T-helper 1 cell treated with Interleukin-12 subunit alpha and Interleukin-12 subunit beta and Interleukin-4 antibody, amounts not matched to agents 30 μg/mL and 1 μg/mL, for 36 hours (primary cell): ENCODE measurements around the gene CPA3.

Experiments
- H3K27ac Mint-ChIP-seq: one replicate; pipeline ENCODE4 v1.8.0; 2021; ENCODE audit warnings: mild to moderate bottlenecking, mixed read lengths
- H3K27me3 Mint-ChIP-seq: one replicate; pipeline ENCODE4 v1.8.0; 2021; ENCODE audit warnings: low read depth, mixed read lengths
- H3K36me3 Mint-ChIP-seq: one replicate; pipeline ENCODE4 v1.8.0; 2021; ENCODE audit warnings: low read depth, mixed read lengths
- H3K4me1 Mint-ChIP-seq: one replicate; pipeline ENCODE4 v1.8.0; 2021; ENCODE audit warnings: low read depth, mixed read lengths
- H3K4me3 Mint-ChIP-seq: one replicate; pipeline ENCODE4 v1.8.0; 2021; ENCODE audit warnings: mild to moderate bottlenecking, moderate library complexity, mixed read lengths
- H3K9me3 Mint-ChIP-seq: one replicate; pipeline ENCODE4 v1.8.0; 2021; ENCODE audit warnings: mixed read lengths

CPA3 gene

GRCh38 chr3:148865049-148865448 is at the start of gene CPA3:
CPA3 (plus strand) TSS chr3:148865296; CDS start chr3:148865308, 12 bp downstream.
- Mint-ChIP-seq H3K9me3 (no peaks in the 10 kb centered on the region), H3K4me1 (no peaks in the 10 kb centered on the region), H3K4me3 (no peak within 1 kb of the TSS), H3K36me3 (no peaks in the 10 kb centered on the region), H3K27me3 (peaks cover 25% of the 10 kb centered on the region), H3K27ac (no peak within 1 kb of the TSS)

GRCh38 chr3:148815316-148816110 is 49.6 kb upstream of the CPA3 start:
- H3K27ac Mint-ChIP-seq, result no peak overlapping the region
- no peaks in the 10 kb centered on the region for H3K9me3 Mint-ChIP-seq
- H3K4me3 Mint-ChIP-seq, result no peak overlapping the region
- no peaks in the 10 kb centered on the region for H3K36me3 Mint-ChIP-seq
- H3K27me3 Mint-ChIP-seq, result peaks cover 3% of the 10 kb centered on the region
- H3K4me1 Mint-ChIP-seq, result no peaks in the 10 kb centered on the region

DNA sequence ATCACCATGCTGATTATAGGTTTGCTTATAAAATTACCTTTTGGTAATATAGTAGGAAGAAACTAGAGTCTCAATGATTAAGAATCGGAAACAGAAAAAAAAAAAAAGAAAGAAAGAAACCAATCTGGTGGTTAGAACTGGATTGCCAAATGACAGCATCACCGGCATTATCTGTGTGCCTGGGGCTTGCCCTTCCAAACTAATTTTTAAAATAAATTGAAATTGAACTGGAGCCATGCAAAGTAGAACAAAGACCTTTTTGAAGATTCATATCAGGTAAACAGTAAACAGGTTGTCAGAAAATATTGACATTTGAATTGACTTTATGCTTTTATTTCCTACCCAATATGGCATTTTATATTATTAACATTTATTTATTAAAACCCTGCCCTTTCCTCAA is 48.7 kb upstream of the CPA3 start:
- no peaks in the 10 kb centered on the region for H3K36me3 Mint-ChIP-seq
- H3K9me3 Mint-ChIP-seq, result no peaks in the 10 kb centered on the region
- H3K27me3 Mint-ChIP-seq, result peaks cover 3% of the 10 kb centered on the region
- H3K27ac Mint-ChIP-seq, result no peak overlapping the region
- no peak overlapping the region for H3K4me3 Mint-ChIP-seq
- H3K4me1 Mint-ChIP-seq, result no peaks in the 10 kb centered on the region

- Mint-ChIP-seq H3K27ac (no peak overlapping the region), H3K9me3 (no peaks in the 10 kb centered on the region), H3K27me3 (peaks cover 3% of the 10 kb centered on the region), H3K4me1 (no peaks in the 10 kb centered on the region), H3K36me3 (no peaks in the 10 kb centered on the region), H3K4me3 (no peak overlapping the region)
These were observed 48.0 kb upstream of the CPA3 start for GRCh38 chr3:148816981-148817525.

- H3K4me3 Mint-ChIP-seq, result no peak overlapping the region
- peaks cover 2% of the 10 kb centered on the region for H3K27me3 Mint-ChIP-seq
- no peaks in the 10 kb centered on the region for H3K36me3 Mint-ChIP-seq
- no peaks in the 10 kb centered on the region for H3K4me1 Mint-ChIP-seq
- no peaks in the 10 kb centered on the region for H3K9me3 Mint-ChIP-seq
- no peak overlapping the region for H3K27ac Mint-ChIP-seq
These were observed 44.5 kb upstream of the CPA3 start for GRCh38 chr3:148820361-148821245.

DNA sequence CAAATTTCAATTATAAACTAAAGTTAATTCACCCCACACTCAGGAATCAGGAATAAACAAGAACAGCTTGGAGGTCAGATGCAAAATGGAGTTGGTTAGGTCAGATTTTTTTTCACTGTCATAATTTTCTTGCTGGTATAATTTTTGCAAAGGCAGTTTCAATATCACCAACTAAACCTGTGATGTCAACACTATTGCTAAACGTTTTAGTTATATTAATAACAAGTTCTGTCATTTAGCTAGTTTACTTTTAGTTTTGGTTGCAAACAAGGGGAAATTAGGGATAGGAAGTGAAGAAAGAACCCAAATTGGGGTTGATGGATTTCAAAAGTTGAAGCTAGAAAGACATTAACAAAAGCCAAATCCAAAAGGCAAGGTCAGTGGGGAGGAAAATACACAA is 42.1 kb upstream of the CPA3 start:
- no peak overlapping the region for H3K4me3 Mint-ChIP-seq
- H3K27me3 Mint-ChIP-seq, result no peaks in the 10 kb centered on the region
- no peaks in the 10 kb centered on the region for H3K4me1 Mint-ChIP-seq
- no peak overlapping the region for H3K27ac Mint-ChIP-seq
- no peaks in the 10 kb centered on the region for H3K36me3 Mint-ChIP-seq
- H3K9me3 Mint-ChIP-seq, result no peaks in the 10 kb centered on the region

- H3K4me1 Mint-ChIP-seq, result no peaks in the 10 kb centered on the region
These were observed 39.6 kb upstream of the CPA3 start for GRCh38 chr3:148825476-148825875.

DNA sequence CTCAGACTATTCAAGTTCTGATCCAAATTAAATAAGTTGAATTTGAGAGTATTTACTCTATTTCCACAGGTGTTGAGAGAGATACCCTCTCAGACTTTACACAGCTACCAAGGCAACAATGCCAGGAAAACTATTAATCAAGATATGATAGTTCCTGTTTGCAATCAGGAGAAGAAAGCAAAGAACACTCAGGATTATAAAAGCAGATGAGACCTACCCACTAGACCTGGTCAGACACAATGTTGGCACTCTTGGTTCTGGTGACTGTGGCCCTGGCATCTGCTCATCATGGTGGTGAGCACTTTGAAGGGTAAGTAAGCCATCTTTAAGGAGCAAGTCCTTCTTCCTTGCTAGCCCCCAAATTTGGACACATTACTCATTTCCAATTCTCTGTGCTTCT is 37.5 kb upstream of the CPA3 start, which contains the start of gene CPB1:
TSS of gene CPB1 (plus strand) at position 227 of the 400 bp plus-strand sequence. CDS start at position 240, 13 bp downstream.
- Mint-ChIP-seq H3K9me3 (no peaks in the 10 kb centered on the region), H3K4me3 (no peak within 1 kb of the TSS), H3K36me3 (no peaks in the 10 kb centered on the region), H3K27ac (no peak within 1 kb of the TSS), H3K4me1 (no peaks in the 10 kb centered on the region), H3K27me3 (no peaks in the 10 kb centered on the region)

More at GRCh38 chr3:148825476-148825875, 39.6 kb upstream of the CPA3 start:
- no peaks in the 10 kb centered on the region for H3K36me3 Mint-ChIP-seq
- no peak overlapping the region for H3K4me3 Mint-ChIP-seq
- H3K27me3 Mint-ChIP-seq, result no peaks in the 10 kb centered on the region
- no peak overlapping the region for H3K27ac Mint-ChIP-seq
- H3K9me3 Mint-ChIP-seq, result no peaks in the 10 kb centered on the region

GRCh38 chr3:148828136-148828690 is 36.9 kb upstream of the CPA3 start:
- H3K27ac Mint-ChIP-seq, result no peak overlapping the region
- H3K36me3 Mint-ChIP-seq, result no peaks in the 10 kb centered on the region
- H3K9me3 Mint-ChIP-seq, result no peaks in the 10 kb centered on the region
- no peak overlapping the region for H3K4me3 Mint-ChIP-seq
- no peaks in the 10 kb centered on the region for H3K4me1 Mint-ChIP-seq
- H3K27me3 Mint-ChIP-seq, result no peaks in the 10 kb centered on the region

- Mint-ChIP-seq H3K27me3 (no peaks in the 10 kb centered on the region), H3K4me1 (no peaks in the 10 kb centered on the region), H3K4me3 (no peak overlapping the region), H3K27ac (no peak overlapping the region), H3K36me3 (no peaks in the 10 kb centered on the region), H3K9me3 (no peaks in the 10 kb centered on the region)
These were observed 35.2 kb upstream of the CPA3 start for GRCh38 chr3:148829926-148830325.

GRCh38 chr3:148833223-148833622 is 31.9 kb upstream of the CPA3 start:
- H3K9me3 Mint-ChIP-seq, result no peaks in the 10 kb centered on the region
- no peak overlapping the region for H3K4me3 Mint-ChIP-seq
- H3K27me3 Mint-ChIP-seq, result no peaks in the 10 kb centered on the region
- H3K4me1 Mint-ChIP-seq, result no peaks in the 10 kb centered on the region
- no peak overlapping the region for H3K27ac Mint-ChIP-seq
- H3K36me3 Mint-ChIP-seq, result no peaks in the 10 kb centered on the region

DNA sequence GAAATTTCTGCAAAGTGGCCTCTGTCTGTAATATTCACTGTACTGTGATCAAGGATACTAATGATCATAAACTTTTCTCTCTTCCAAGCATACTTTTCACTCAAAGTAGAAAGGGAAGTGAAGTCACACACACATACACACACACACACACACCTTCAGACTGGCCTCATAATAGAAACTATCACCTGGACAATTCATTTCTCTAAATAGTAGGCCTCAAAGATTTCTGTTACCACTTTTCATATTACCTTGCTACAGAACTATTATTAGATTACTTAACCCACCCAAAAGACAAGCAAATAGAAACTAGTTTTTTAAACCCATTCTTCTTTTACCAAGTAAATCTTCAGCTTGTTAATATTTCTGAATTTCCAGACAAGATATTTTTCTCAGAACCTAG is 25.3 kb upstream of the CPA3 start:
- H3K9me3 Mint-ChIP-seq, result no peaks in the 10 kb centered on the region
- no peaks in the 10 kb centered on the region for H3K36me3 Mint-ChIP-seq
- no peak overlapping the region for H3K4me3 Mint-ChIP-seq
- no peak overlapping the region for H3K27ac Mint-ChIP-seq
- no peaks in the 10 kb centered on the region for H3K4me1 Mint-ChIP-seq
- peaks cover 3% of the 10 kb centered on the region for H3K27me3 Mint-ChIP-seq

DNA sequence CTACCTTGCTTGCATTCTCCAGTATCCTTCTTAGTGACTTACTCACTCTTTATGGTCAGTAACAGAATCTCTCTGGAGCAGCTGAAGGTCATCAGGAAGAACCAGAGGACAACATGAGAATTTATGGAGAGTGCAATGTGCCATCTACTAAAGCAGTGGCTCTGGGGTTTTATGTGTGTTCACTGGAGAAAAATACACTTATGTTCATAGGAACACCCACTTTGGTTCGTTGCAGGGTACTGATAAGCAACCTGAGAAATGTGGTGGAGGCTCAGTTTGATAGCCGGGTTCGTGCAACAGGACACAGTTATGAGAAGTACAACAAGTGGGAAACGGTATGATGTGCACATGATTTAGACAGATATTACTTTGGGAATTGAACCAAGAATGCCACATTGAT is 24.6 kb upstream of the CPA3 start:
- Mint-ChIP-seq H3K36me3 (no peaks in the 10 kb centered on the region), H3K4me1 (no peaks in the 10 kb centered on the region), H3K27ac (no peak overlapping the region), H3K9me3 (no peaks in the 10 kb centered on the region), H3K27me3 (peaks cover 3% of the 10 kb centered on the region), H3K4me3 (no peak overlapping the region)

- no peak overlapping the region for H3K27ac Mint-ChIP-seq
- peaks cover 3% of the 10 kb centered on the region for H3K27me3 Mint-ChIP-seq
- H3K4me1 Mint-ChIP-seq, result no peaks in the 10 kb centered on the region
- H3K36me3 Mint-ChIP-seq, result no peaks in the 10 kb centered on the region
- no peak overlapping the region for H3K4me3 Mint-ChIP-seq
- H3K9me3 Mint-ChIP-seq, result no peaks in the 10 kb centered on the region
These were observed 19.2 kb upstream of the CPA3 start for GRCh38 chr3:148845756-148846395.
